ENCODE data around the gene KIF16B. TPM values are rescaled to one million over a fixed set of nuclear protein-coding genes. Genes with fewer than 3 reads are reported as not detected.

Gene KIF16B
- total RNA-seq, 1 donor from 2014 or later, result 8.1 TPM

DNA sequence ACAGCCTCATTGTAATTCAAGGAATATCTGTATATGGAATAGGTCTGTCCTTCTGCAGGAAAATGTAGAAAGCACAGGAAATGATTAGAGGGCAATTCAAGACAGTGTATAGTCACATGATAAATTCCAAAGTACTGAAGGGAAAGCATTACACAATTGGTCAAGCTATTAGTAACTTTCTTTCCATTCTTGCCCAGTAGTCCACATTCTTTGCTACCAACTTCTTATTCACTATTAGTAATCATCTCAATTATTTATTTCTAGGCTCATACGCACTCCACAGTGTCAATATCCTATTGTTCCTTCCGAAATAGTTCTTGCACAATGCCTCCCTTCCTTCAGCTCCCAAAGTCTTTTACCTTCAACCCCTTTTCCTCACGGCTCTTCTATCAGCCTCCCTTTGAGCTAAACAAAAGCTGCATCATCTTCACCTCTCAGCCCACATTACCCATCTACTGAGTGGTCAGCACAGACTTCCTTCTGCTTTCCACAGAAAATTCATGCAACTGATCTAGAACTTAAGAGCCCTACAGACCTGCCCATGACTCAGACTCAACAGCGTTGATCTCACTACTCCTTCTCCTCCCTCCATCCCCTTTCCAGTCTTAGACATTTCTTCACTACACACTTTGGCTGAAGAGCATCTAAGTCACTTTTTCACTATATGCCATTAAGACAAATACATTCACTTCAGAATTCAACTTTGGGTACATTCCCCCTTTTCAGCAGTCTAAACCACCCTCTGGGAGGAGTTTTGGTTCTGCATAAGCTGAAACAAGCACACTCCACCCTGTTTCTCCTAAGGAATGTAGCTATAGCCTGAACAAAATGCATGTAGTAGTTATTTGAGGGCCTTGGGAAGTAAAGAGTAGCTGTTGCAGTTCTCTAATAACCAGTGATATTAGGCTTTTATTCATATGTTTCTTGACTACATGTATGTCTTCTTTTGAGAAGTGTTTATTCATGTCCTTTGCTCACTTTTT, 157.9 kb downstream of the KIF16B start:
- intact Hi-C loops (cut with micrococcal nuclease), result no loop called here
- H3K9me3 Mint-ChIP-seq, result no peaks in the 10 kb centered on the region
- H3K27ac Mint-ChIP-seq, result no peak overlapping the region

GRCh38 chr20:16412906-16413305, 160.3 kb downstream of the KIF16B start:
- H3K27me3 Mint-ChIP-seq (ENCODE audit: insufficient read depth), result no peaks in the 10 kb centered on the region
- H3K4me1 Mint-ChIP-seq (ENCODE audit: low read depth), result no peaks in the 10 kb centered on the region
- H3K9me3 Mint-ChIP-seq, result no peaks in the 10 kb centered on the region
- no peak overlapping the region for H3K4me3 Mint-ChIP-seq
- H3K36me3 Mint-ChIP-seq (ENCODE audit: low read depth), result peaks cover 1% of the 10 kb centered on the region
- no peak for DNase-seq (ENCODE audit: low spot score)
- no peak overlapping the region for H3K27ac Mint-ChIP-seq
- intact Hi-C loops (cut with micrococcal nuclease), result no loop called here

More for the DNA sequence above, 157.9 kb downstream of the KIF16B start:
- Mint-ChIP-seq H3K4me3 (no peak overlapping the region), H3K27me3 (ENCODE audit: insufficient read depth) (no peaks in the 10 kb centered on the region), H3K36me3 (ENCODE audit: low read depth) (peaks cover 1% of the 10 kb centered on the region), H3K4me1 (ENCODE audit: low read depth) (no peaks in the 10 kb centered on the region)
- DNase-seq (ENCODE audit: low spot score), result no peak

DNA sequence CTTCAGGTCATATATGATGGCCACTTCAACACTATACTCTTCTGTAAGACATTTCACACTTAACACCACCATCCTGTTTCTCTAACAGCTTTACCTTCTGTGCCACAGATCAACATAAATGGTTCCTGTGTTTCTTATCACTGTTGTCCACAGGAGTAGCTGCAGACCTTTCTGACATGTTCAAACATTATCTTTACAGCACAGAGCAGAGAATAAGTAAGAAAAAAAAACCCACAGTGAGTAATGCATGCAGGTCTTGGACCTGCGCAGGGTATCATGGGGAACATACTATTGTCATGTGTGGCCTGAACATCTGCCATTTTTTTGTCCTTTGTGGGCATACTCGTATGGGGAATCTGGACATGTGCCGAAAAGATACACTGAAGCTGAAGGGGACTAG, 161.9 kb downstream of the KIF16B start:
- H3K27me3 Mint-ChIP-seq (ENCODE audit: insufficient read depth), result no peaks in the 10 kb centered on the region
- intact Hi-C loops (cut with micrococcal nuclease), result no loop called here

DNA sequence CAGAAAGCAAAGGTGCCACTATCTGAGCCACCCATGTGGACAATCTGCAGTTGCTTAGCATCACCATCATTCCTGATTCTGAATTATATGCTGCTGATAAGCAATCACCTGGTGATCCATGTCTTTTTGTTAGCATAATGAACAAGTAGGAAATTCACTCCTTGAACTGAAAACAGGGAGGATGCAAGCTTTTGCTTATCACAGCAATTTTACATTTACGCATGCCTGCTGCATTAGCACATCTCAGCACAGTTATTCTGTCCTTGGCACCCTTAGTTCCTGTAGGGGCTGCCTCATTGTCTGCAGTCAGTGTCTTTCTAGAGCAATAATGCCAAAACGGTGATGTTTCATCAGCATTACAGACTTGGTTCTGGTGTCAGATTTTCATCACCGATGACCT, 162.6 kb downstream of the KIF16B start:
- no peak for DNase-seq (ENCODE audit: low spot score)
- Mint-ChIP-seq H3K27me3 (ENCODE audit: insufficient read depth) (no peaks in the 10 kb centered on the region), H3K27ac (no peak overlapping the region), H3K4me3 (no peak overlapping the region), H3K9me3 (no peaks in the 10 kb centered on the region), H3K36me3 (ENCODE audit: low read depth) (no peaks in the 10 kb centered on the region), H3K4me1 (ENCODE audit: low read depth) (no peaks in the 10 kb centered on the region)
- intact Hi-C loops (cut with micrococcal nuclease), result no loop called here

More for the DNA sequence above, 161.9 kb downstream of the KIF16B start:
- Mint-ChIP-seq H3K27ac (no peak overlapping the region), H3K9me3 (no peaks in the 10 kb centered on the region), H3K36me3 (ENCODE audit: low read depth) (peaks cover 1% of the 10 kb centered on the region), H3K4me3 (no peak overlapping the region), H3K4me1 (ENCODE audit: low read depth) (no peaks in the 10 kb centered on the region)
- DNase-seq (ENCODE audit: low spot score), result no peak

DNA sequence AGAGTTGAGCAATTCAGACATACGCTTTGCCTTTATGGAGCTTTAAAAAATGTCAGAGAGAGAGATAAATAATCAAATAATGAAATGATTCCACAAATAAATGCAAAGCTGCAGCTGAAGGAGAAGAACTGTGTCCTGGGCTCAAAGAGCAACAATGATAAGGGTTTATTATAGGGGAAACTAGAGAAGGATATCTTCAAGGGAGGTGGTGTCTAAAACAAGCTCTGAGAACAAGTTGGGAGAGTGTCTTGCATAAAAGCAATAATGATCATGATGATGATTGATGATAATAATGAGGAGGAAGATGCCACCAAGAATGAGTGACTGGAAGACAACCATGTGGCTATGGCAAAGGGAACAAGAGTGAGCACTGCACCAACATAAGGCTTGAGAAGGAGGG, 164.3 kb downstream of the KIF16B start:
- Mint-ChIP-seq H3K4me3 (no peak overlapping the region), H3K36me3 (ENCODE audit: low read depth) (no peaks in the 10 kb centered on the region), H3K9me3 (no peaks in the 10 kb centered on the region), H3K4me1 (ENCODE audit: low read depth) (no peaks in the 10 kb centered on the region), H3K27me3 (ENCODE audit: insufficient read depth) (no peaks in the 10 kb centered on the region), H3K27ac (no peak overlapping the region)
- DNase-seq (ENCODE audit: low spot score), result no peak
- intact Hi-C loops (cut with micrococcal nuclease), result no loop called here

GRCh38 chr20:16407251-16408067, 165.8 kb downstream of the KIF16B start:
- H3K9me3 Mint-ChIP-seq, result no peaks in the 10 kb centered on the region
- no peaks in the 10 kb centered on the region for H3K27me3 Mint-ChIP-seq (ENCODE audit: insufficient read depth)
- H3K4me3 Mint-ChIP-seq, result no peak overlapping the region
- DNase-seq (ENCODE audit: low spot score), result no peak
- H3K4me1 Mint-ChIP-seq (ENCODE audit: low read depth), result no peaks in the 10 kb centered on the region
- intact Hi-C loops (cut with micrococcal nuclease), result no loop called here
- no peaks in the 10 kb centered on the region for H3K36me3 Mint-ChIP-seq (ENCODE audit: low read depth)
- H3K27ac Mint-ChIP-seq, result no peak overlapping the region

DNA sequence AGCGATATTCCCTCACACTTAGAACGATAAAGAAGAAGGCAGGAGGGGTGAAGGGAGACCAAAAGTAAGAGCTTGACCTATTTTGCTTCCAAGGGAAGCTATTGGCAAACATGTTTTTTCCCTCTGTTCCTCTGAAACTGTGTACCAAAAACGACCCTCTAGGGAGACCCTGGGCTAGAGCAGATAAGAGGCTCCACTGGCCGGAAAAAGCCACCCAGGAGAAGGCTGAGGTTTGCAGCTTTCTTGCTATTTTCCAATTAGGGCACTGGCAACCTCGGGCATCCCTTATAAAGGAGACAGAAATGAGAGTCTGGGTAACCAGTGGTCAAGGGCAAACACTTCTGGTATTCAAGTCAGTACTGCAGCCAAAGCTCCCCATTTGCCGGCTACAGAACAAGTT, 168.0 kb downstream of the KIF16B start:
- Mint-ChIP-seq H3K4me1 (ENCODE audit: low read depth) (no peaks in the 10 kb centered on the region), H3K4me3 (no peak overlapping the region), H3K27ac (no peak overlapping the region), H3K27me3 (ENCODE audit: insufficient read depth) (no peaks in the 10 kb centered on the region), H3K36me3 (ENCODE audit: low read depth) (peaks cover 1% of the 10 kb centered on the region), H3K9me3 (no peaks in the 10 kb centered on the region)
- DNase-seq (ENCODE audit: low spot score), result no peak
- intact Hi-C loops (cut with micrococcal nuclease), result no loop called here

- Mint-ChIP-seq H3K9me3 (no peaks in the 10 kb centered on the region), H3K27me3 (ENCODE audit: insufficient read depth) (no peaks in the 10 kb centered on the region), H3K36me3 (ENCODE audit: low read depth) (peaks cover 1% of the 10 kb centered on the region), H3K4me3 (no peak overlapping the region), H3K27ac (no peak overlapping the region), H3K4me1 (ENCODE audit: low read depth) (no peaks in the 10 kb centered on the region)
- no peak for DNase-seq (ENCODE audit: low spot score)
- intact Hi-C loops (cut with micrococcal nuclease), result no loop called here
These were observed 168.6 kb downstream of the KIF16B start for GRCh38 chr20:16404640-16405039.

DNA sequence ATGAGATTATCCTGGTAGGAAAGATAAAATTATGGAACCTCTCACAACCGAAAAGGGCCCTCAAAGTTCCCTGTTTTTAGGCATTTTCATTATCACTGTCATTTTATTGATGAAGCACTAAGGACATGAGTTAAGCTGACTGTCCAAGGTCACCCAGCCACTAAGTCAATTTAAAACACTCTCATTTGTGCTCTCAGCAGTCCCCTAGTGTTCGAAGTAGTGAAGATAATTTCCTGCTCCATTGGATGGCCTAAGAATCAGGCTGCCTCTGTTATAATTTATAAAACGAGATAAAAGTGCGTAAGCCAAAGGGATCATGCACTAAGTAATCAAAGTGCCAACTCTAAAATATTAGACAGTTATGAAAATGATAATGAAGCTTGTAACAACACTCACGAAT, 169.1 kb downstream of the KIF16B start:
- intact Hi-C loops (cut with micrococcal nuclease), result no loop called here
- no peak overlapping the region for H3K27ac Mint-ChIP-seq
- H3K27me3 Mint-ChIP-seq (ENCODE audit: insufficient read depth), result no peaks in the 10 kb centered on the region
- H3K36me3 Mint-ChIP-seq (ENCODE audit: low read depth), result peaks cover 1% of the 10 kb centered on the region
- H3K4me1 Mint-ChIP-seq (ENCODE audit: low read depth), result no peaks in the 10 kb centered on the region
- H3K9me3 Mint-ChIP-seq, result no peaks in the 10 kb centered on the region
- no peak overlapping the region for H3K4me3 Mint-ChIP-seq
- no peak for DNase-seq (ENCODE audit: low spot score)

DNA sequence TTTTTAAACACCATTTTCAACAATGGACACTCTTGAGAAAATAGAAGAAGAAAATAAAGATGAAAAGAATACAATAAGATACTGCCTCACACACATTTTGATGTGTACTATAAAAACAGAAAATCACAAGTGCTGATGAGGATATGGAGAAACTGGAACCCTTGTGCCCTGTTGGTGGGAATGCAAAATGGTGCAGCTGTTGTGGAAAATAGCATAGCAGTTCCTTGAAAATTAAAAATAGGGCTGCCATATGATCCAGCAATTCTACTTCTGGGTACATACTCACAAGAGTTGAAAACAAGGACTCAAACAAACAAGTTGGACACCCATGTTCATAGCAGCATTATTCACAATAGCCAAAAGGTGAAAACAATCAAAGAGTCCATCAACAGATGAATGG, 173.0 kb downstream of the KIF16B start:
- peaks cover 1% of the 10 kb centered on the region for H3K36me3 Mint-ChIP-seq (ENCODE audit: low read depth)
- H3K27me3 Mint-ChIP-seq (ENCODE audit: insufficient read depth), result no peaks in the 10 kb centered on the region
- intact Hi-C loops (cut with micrococcal nuclease), result no loop called here

GRCh38 chr20:16399801-16400200, 173.4 kb downstream of the KIF16B start:
- intact Hi-C loops (cut with micrococcal nuclease), result no loop called here
- H3K36me3 Mint-ChIP-seq (ENCODE audit: low read depth), result peaks cover 1% of the 10 kb centered on the region
- H3K9me3 Mint-ChIP-seq, result no peaks in the 10 kb centered on the region
- H3K27me3 Mint-ChIP-seq (ENCODE audit: insufficient read depth), result no peaks in the 10 kb centered on the region
- H3K4me3 Mint-ChIP-seq, result no peak overlapping the region
- DNase-seq (ENCODE audit: low spot score), result no peak
- no peaks in the 10 kb centered on the region for H3K4me1 Mint-ChIP-seq (ENCODE audit: low read depth)
- no peak overlapping the region for H3K27ac Mint-ChIP-seq

More for the DNA sequence above, 173.0 kb downstream of the KIF16B start:
- DNase-seq (ENCODE audit: low spot score), result no peak
- no peak overlapping the region for H3K27ac Mint-ChIP-seq
- no peaks in the 10 kb centered on the region for H3K9me3 Mint-ChIP-seq
- H3K4me3 Mint-ChIP-seq, result no peak overlapping the region
- H3K4me1 Mint-ChIP-seq (ENCODE audit: low read depth), result no peaks in the 10 kb centered on the region

GRCh38 chr20:16397086-16397485, 176.2 kb downstream of the KIF16B start:
- no peak overlapping the region for H3K4me3 Mint-ChIP-seq
- intact Hi-C loops (cut with micrococcal nuclease), result no loop called here
- H3K9me3 Mint-ChIP-seq, result no peaks in the 10 kb centered on the region
- H3K27ac Mint-ChIP-seq, result no peak overlapping the region
- DNase-seq (ENCODE audit: low spot score), result no peak
- H3K27me3 Mint-ChIP-seq (ENCODE audit: insufficient read depth), result no peaks in the 10 kb centered on the region
- peaks cover 1% of the 10 kb centered on the region for H3K36me3 Mint-ChIP-seq (ENCODE audit: low read depth)
- no peaks in the 10 kb centered on the region for H3K4me1 Mint-ChIP-seq (ENCODE audit: low read depth)

- no peak overlapping the region for H3K27ac Mint-ChIP-seq
- no peaks in the 10 kb centered on the region for H3K4me1 Mint-ChIP-seq (ENCODE audit: low read depth)
- no peaks in the 10 kb centered on the region for H3K36me3 Mint-ChIP-seq (ENCODE audit: low read depth)
- H3K27me3 Mint-ChIP-seq (ENCODE audit: insufficient read depth), result no peaks in the 10 kb centered on the region
- intact Hi-C loops (cut with micrococcal nuclease), result no loop called here
- H3K4me3 Mint-ChIP-seq, result no peak overlapping the region
- no peaks in the 10 kb centered on the region for H3K9me3 Mint-ChIP-seq
- no peak for DNase-seq (ENCODE audit: low spot score)
These were observed 177.9 kb downstream of the KIF16B start for GRCh38 chr20:16395366-16395765.

Data from activated T-helper 1 cell treated with anti-CD3 and anti-CD28 coated beads, Interleukin-12 subunit alpha, Interleukin-12 subunit beta, Interleukin-2, Interleukin-4 antibody, amounts not matched to agents 30 ng/mL and 10 ng/mL and 1 ng/mL, durations not matched to agents 14 hours and 24 hours and 36 hours (primary cell).